Measurements from ENCODE around the gene RALGAPA1. TPM values are rescaled to one million over a fixed set of nuclear protein-coding genes. Genes with fewer than 3 reads are reported as not detected.
"Not testable (repeated sequence)": the region's sequence is repeated elsewhere in the genome, so short reads cannot be mapped to it uniquely, and the experiment has no call there.

Gene RALGAPA1
- total RNA-seq, 6 experiments from 2014 or later = 12.1 to 16.1 (median 13.2) TPM

DNA sequence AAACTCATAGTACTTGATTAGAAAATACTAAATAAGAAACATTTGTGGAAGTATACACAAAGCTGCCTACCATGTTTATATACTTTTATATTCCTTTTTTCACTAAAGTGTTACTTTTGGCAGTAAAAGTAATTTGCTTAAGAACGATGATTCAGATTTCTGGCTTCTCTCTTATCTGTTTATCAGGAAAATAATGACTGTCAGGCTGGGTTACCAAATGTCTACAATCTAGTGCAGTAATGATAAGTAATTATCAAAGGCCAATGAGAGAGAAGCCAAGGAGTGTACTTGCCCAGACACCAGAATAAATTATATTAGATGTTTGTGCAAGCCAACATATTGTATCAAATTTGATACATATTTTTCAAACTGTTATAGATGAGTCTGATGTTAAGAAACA lies 113.4 kb downstream of the RALGAPA1 start:
- DNase-seq = no peak
- H3K27me3 Mint-ChIP-seq (ENCODE audit: insufficient read depth) = no peaks in the 10 kb centered on the region
- no peak overlapping the region for H3K27ac Mint-ChIP-seq
- H3K4me1 Mint-ChIP-seq (ENCODE audit: low read depth) = peaks cover 16% of the 10 kb centered on the region
- H3K36me3 Mint-ChIP-seq (ENCODE audit: low read depth) = no peaks in the 10 kb centered on the region
- no peaks in the 10 kb centered on the region for H3K9me3 Mint-ChIP-seq
- TF ChIP-seq, protein P1, sequence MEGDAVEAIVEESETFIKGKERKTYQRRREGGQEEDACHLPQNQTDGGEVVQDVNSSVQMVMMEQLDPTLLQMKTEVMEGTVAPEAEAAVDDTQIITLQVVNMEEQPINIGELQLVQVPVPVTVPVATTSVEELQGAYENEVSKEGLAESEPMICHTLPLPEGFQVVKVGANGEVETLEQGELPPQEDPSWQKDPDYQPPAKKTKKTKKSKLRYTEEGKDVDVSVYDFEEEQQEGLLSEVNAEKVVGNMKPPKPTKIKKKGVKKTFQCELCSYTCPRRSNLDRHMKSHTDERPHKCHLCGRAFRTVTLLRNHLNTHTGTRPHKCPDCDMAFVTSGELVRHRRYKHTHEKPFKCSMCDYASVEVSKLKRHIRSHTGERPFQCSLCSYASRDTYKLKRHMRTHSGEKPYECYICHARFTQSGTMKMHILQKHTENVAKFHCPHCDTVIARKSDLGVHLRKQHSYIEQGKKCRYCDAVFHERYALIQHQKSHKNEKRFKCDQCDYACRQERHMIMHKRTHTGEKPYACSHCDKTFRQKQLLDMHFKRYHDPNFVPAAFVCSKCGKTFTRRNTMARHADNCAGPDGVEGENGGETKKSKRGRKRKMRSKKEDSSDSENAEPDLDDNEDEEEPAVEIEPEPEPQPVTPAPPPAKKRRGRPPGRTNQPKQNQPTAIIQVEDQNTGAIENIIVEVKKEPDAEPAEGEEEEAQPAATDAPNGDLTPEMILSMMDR (IDR thresholded peaks at IDR 0.05) = no peak
- no peak overlapping the region for H3K4me3 Mint-ChIP-seq

DNA sequence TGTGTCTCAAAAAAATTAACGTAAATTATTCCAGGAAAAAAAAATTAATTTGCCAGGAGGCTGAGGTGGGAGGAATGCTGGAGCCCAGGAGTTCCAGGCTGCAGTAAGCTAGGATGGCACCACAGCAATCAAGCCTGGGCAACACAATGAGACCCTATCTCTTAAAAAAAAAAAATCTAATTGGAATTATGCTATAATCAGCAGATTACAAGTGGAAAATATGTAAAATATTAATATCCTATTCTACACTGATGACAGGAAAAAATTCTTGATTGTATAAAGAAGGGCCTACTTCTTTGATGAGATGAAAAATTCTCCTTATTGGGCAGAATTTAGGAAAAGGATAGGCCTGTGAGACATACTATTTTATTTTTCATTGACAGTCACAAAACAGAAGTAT lies 114.0 kb downstream of the RALGAPA1 start:
- DNase-seq = no peak
- Mint-ChIP-seq H3K36me3 (ENCODE audit: low read depth) (no peaks in the 10 kb centered on the region), H3K27me3 (ENCODE audit: insufficient read depth) (no peaks in the 10 kb centered on the region), H3K27ac (no peak overlapping the region), H3K4me3 (no peak overlapping the region), H3K4me1 (ENCODE audit: low read depth) (peaks cover 16% of the 10 kb centered on the region), H3K9me3 (no peaks in the 10 kb centered on the region)
- TF ChIP-seq, protein P1 (IDR thresholded peaks at IDR 0.05) = no peak

DNA sequence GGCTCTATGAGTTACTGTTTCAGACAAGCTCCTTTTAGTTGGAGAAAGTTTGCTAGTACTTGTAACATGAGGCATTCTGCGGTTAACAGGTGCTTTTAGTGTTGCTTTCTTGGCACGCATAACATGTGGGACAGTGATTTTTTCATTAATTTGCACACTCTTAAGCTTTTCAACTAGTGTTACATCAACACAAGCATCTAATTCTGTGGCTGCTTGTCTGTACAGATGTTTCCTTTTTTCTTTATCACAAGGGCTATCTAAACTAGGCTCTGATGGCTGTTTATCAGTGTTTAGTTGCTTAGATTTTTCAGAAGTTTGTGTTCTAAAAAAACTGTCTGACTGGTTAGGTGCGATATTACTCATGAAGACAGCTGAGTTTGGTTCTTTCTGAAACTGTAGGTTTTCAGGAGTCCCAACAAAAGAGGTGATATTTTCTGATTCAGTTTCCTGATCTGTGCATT lies 120.1 kb downstream of the RALGAPA1 start:
- no peak overlapping the region for H3K4me3 Mint-ChIP-seq
- TF ChIP-seq, protein P1 (IDR thresholded peaks at IDR 0.05) = no peak
- DNase-seq = no peak
- no peaks in the 10 kb centered on the region for H3K4me1 Mint-ChIP-seq (ENCODE audit: low read depth)
- H3K27me3 Mint-ChIP-seq (ENCODE audit: insufficient read depth) = no peaks in the 10 kb centered on the region; the same call in 1 of the 2 replicates
- peaks cover 5% of the 10 kb centered on the region; the same call in 1 of the 2 replicates for H3K36me3 Mint-ChIP-seq (ENCODE audit: low read depth)
- no peaks in the 10 kb centered on the region for H3K9me3 Mint-ChIP-seq
- no peak overlapping the region for H3K27ac Mint-ChIP-seq

DNA sequence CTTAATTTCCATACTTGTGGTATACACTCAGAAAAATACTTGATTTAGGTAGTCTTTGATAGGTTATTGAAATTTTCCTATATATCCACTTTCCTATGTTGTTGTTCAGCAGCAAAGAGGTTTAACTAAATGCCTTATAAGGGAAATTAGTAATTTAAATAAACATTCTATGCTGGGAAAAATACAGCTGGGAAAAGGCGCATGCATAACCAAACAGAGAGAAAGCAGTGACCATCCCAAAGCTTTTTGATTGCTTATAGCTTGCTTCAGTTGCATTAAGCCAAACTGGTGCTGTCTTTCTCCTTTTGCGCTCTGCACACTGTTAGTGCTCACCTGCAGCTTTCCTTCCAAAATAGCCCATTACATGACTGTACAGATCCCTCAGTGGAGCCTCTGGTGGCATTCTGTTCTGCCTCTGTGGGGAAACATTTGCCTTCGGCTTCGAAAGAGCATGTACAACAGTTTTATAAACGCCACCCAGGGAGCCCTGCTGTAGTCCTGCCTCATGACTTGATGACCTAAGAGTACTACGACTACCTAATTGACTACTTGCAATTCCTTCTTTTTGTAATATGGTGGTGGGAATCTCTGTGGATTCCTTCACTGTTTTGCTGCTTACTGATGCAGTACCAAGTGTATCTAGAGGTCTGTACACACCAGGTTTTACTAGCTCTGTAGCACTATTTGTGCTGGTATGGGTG lies 120.8 kb downstream of the RALGAPA1 start:
- H3K27me3 Mint-ChIP-seq (ENCODE audit: insufficient read depth) = no peaks in the 10 kb centered on the region; the same call in 1 of the 2 replicates
- H3K4me3 Mint-ChIP-seq = no peak overlapping the region
- TF ChIP-seq, protein P1 (IDR thresholded peaks at IDR 0.05) = no peak
- no peaks in the 10 kb centered on the region for H3K4me1 Mint-ChIP-seq (ENCODE audit: low read depth)
- no peaks in the 10 kb centered on the region for H3K9me3 Mint-ChIP-seq
- H3K36me3 Mint-ChIP-seq (ENCODE audit: low read depth) = peaks cover 5% of the 10 kb centered on the region; the same call in 1 of the 2 replicates
- H3K27ac Mint-ChIP-seq = no peak overlapping the region
- DNase-seq = no peak

DNA sequence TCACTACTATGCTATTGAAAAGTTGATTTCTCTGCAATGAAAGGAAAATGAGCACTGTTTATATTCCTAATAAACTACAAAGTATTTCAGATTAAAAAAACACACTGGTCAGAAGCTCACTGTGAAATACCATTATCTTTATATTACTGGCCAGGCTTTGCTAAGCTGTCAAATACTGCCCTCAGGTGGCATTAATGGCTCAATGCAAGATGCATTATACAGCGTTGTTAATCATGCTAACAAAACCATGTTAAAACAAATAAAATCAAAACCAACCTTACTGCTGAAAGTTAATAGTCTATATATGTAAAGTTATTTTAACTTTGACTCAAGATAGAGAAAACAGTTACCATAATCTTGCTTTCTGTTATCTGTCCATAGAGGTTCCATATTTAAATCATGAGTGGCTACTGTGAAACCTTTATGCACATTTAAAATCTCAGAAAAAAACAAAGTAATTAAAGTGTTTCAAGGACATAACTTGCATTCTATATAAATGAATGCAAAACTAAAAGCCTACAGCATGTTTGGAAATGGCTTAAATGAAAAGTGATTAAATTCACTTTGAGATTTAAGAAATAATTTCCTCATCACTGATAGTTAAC lies 121.7 kb downstream of the RALGAPA1 start:
- Mint-ChIP-seq H3K4me1 (ENCODE audit: low read depth) (no peaks in the 10 kb centered on the region), H3K4me3 (no peak overlapping the region), H3K36me3 (ENCODE audit: low read depth) (peaks cover 5% of the 10 kb centered on the region; the same call in 1 of the 2 replicates), H3K27me3 (ENCODE audit: insufficient read depth) (no peaks in the 10 kb centered on the region; the same call in 1 of the 2 replicates), H3K9me3 (no peaks in the 10 kb centered on the region), H3K27ac (no peak overlapping the region)
- DNase-seq = peak; percentile 54
- TF ChIP-seq, protein P1 (IDR thresholded peaks at IDR 0.05) = peak; percentile 92

DNA sequence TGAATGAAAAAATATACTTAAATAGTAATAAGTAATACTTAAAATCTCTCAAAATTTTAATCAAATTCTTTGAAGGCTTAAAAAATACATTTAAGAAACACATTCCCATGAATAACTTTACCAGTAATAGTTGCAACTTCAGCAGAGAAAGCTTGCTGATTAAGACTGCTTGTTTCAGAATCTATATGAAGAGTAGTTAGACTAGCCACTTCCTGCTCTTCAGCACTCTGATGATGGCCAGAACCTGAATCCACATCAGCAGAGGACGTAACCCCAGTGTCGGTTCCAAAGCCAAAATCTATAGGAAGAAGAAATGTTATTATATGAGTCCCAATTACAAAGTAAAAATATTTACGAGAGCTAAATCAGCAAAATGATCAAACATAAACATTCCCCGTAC lies 125.4 kb downstream of the RALGAPA1 start:
- H3K4me1 Mint-ChIP-seq (ENCODE audit: low read depth); H3K27me3 Mint-ChIP-seq (ENCODE audit: insufficient read depth): not testable (repeated sequence)

More for the DNA sequence above, 125.4 kb downstream of the RALGAPA1 start:
- not testable (repeated sequence) for DNase-seq; H3K9me3 Mint-ChIP-seq; H3K4me3 Mint-ChIP-seq; H3K27ac Mint-ChIP-seq; H3K36me3 Mint-ChIP-seq (ENCODE audit: low read depth)

Measured in HFFc6 (cell line).